A204.1 (cell line): Measurements from ENCODE around the gene MAP3K21.

ENCODE experiments used
- FAIRE-seq: peaks from 2 replicates; lab custom pipeline; 2012; peaks lifted over from hg19 to GRCh38; lab: Jason Lieb, UNC

Gene MAP3K21

DNA sequence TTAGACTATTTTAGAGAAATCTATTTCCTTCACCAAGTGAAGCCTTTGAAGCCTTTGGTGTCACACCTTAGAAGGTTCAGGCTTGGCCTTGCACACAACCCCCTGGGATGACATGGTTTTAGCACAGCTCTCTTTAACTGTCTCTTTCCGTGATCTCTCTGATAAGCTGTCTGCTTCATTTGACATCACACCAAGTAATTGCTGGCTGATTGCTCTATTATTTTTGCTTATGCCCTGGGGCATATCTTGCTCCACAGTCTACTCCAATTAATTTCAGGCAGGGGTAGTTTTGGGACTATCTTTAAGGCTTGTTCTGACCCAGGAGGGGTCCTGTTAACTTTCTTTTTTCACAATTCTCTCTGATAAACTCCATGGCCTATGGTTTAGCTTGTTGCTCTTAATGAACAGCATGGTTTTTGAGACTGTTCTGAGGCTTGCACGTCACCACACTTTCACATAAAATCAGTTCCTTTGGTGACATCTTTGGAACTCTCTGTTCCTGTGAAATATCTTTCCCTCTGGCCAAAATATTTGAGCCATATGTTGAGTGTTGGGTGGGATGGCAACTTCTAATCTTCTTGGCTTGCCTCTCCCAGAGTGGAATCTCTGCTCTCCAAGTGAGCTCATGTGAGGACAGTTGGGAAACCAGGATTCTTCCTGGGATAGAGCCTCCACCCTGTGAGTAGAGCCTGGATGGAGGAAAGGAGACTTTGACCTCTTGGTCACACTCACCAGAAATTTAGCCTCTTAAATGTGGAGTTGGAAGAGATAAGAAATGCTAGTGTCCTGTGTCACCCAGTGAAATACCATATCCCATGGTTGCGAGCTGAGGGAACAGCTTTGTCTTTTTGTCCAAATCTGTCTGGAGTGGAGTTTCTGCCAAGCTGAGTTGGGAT is 63.6 kb downstream of the MAP3K21 start:
- no peak for FAIRE-seq

DNA sequence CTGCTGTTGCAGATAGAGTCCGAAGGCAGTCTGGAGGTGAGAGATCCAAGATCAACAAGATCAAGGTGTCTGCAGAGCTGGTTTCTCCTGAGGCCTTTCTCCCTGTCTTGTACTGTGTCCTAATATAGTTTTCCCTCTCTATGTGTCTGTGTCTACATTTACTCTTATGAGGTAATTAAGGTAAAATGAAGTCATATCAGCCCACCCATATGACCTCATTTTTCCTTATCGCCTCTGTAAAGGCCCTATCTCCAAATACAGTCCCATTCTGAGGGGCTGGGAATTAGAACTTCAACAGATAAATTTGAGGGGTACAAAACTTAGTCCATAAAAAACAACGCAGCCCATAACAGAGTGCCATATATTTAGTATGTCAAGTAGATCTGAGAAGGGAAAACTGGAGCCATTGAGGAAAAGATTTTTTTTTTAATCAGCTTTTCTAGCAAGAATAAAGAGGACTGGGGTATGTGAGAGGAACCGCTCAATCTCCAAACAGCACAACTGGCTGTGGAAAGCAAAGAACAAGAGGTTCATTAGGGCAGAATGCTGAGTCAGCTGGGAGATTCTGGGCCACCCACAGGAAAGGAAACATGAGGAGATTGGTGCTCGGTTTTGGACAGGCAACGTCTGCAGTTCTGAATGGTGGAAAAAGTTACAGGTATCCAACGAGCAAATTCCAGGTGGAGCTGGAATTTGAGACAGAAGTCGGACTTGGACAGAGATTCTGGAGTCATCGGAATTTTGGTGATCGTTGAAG is 65.7 kb downstream of the MAP3K21 start:
- no peak for FAIRE-seq

DNA sequence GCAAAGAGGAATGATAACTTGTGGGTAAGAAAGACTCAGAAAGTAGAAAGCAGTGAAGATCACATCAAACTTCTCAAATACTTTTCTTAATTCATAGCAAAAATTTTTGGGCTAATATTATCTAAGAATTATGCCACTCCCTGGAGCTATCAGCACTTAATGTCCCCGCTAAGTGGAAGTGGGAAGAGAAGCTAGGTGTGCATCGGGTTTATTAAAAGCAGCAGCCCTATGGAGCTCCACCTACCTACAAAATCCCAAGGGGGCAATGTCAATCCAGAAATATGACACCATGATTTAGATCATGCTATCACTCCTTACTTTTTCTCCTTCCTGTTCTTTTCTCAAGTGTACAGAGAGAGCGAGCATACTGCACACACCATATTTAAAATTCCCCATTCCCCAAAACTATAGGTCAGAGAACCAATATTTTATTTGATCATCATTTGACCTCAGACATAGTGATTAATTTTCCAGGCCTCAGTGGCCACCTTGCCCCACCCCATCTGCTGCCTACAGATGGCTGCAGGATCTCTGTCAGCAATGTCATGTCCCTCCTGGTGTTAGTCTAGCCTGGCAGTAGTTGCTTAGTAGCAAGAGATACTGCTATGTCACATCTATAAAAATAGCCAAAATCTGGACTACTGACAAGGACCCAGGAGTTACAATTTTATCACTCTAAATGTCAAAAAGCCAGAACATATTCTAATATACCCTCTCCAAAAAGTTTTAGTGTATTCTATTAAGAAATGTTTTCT is 66.6 kb downstream of the MAP3K21 start:
- no peak for FAIRE-seq

DNA sequence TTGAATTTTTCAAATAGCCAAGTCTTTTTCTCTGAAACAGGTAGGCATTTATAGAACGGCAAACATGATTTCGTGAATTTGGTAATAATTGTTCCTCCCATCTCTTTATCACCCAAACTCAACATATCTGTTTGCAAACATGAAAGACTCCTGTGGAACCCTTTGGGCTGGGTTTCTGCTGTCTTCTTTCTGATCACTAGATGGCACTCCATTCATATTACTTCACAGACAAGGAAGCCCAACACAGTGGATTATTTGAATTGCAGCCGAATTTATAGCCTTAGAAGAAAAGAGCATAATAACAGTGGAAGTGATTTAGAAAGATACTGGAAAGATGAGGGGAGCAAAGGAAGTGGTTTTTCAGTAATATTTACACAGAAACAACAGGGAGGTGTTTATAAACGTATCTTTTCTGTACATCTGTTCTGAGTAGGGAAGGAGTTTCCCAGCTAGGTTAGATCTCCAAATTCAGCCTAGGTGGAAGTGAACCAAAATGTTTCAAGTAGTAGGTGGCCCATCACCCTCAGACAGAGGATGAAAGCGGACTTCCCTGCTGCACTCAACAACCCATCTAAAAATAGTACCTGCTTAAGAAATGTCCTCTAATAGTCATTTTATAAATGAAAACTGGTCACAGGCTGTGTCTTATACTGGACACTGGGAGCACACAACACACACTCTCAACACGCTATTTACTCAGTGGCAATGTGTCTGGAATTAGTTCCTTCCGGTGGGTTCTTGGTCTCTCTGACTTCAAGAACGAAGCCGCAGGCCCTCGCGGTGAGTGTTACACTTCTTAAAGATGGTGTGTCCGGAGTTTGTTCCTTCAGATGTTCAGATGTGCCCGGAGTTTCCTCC is 67.6 kb downstream of the MAP3K21 start:
- FAIRE-seq = peak; percentile 92

DNA sequence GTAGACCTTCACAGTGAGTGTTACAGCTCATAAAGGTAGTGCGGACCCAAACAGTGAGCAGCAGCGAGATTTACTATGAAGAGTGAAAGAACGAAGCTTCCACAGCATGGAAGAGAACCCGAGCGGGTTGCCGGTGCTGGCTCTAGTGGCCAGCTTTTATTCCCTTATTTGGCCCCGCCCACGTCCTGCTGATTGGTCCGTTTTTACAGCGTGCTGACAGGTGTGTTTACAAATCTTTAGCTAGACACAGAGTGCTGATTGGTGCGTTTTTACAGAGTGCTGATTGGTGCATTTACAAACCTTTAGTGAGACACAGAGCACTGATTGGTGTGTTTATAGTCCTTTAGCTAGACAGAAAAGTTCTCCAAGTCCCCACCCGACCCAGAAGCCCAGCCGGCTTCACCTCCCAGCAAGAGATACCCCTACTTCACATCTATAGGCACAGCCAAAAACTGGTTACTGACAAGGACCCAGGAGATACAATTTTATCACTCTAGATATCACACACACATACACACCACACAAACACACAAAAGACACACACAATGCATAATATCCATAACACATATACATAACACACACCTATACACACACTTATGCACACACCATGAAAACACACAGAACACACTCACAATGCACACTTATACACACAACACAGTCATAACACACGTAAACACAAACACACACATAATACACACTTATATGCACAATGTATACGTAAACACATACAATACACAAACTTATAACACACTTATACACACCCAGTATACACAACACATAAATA is 68.5 kb downstream of the MAP3K21 start:
- no peak for FAIRE-seq

DNA sequence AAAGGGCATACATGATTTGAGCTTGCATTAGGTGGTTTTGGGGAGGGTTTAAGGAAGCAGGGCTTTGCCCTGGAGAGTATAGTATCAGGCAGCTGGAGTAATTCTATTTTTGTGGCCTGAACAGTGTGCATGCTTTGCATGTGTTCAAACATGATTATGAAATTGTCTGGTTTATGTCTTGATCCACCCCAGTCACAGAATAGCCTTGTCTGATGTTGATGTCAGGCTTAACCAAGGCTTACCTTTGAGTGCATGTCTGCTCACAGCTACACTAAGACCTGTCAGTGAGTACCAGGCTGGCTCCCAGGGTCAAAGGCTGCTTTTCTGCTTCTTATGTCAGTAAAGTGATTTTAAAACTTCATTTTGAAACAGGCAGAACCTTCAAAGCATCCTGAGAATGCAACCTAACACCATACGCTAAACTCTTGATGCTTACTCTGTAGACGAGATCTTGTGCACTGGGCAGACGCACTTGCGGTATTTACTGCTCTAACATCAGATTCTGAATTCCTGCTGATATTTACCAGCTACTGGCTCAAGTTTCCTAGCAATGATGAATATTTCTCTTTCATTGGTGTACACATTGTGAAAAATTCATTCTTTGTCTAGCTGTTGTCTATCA is 78.9 kb downstream of the MAP3K21 start:
- FAIRE-seq = no peak

DNA sequence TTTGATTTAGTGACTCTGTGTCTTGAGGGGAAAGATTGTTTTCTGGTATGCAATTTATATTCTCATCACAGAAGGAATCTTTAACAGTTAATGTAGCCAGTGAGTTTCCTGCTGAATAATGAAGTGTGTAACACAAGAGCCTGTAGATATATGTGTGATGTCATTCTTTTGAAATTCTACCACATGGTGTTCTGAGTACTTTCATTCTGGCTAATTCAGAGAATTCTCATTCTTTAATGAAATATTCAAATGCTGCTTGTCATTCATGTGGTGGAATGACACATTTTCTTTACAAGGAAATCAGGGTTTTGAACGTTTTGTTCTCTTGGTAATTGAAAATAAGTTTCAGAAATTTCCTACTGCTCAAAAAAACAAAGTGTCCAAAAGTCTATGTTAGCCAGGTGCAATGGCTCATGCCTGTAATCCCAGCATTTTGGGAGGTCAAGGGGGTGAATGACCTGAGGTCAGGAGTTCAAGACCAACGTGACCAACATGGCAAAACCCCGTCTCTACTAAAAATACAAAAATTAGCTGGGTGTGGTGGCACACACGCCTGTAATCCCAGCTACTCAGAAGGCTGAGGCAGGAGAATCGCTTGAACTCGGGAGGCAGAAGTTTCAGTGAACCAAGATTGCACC is 79.6 kb downstream of the MAP3K21 start:
- FAIRE-seq = no peak

DNA sequence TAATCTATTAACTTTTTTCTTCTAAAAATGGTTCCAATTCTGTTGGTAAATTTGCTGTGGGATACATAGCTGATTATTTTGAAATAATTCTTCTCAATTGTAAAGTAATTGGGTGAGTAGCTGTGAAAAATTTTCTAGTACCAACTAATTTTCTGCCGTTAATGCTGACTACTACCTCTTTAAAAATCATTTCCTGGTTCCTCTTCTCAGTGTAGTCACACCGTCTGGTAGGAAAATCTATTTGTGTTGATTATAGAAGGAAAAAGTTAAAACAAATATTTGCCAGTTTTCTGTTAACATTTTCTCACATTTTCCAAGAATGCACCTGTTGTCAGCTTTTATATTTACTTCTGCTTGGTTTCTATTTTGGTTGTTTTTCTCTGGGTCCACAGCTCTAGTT is 82.0 kb downstream of the MAP3K21 start:
- FAIRE-seq = no peak

DNA sequence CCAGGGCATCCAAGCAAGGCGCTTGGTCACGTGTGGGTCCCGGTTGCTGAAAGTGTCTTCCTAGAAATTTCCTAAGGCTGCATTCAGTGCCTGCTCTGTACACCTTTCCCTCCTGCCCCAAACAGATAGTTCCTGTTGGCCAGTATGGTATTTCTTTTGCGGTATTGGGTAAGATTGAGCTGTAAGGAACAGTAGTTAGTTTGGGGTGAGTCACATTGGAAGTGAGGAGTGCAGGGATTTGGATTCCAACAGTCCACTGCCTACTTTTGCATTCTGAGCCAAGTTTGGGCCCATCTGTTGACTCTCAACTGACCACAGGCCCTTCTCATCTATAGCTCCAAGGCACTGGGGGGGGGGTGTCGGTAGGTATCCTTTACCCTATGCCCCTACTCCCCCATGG is 83.4 kb downstream of the MAP3K21 start:
- no peak for FAIRE-seq

DNA sequence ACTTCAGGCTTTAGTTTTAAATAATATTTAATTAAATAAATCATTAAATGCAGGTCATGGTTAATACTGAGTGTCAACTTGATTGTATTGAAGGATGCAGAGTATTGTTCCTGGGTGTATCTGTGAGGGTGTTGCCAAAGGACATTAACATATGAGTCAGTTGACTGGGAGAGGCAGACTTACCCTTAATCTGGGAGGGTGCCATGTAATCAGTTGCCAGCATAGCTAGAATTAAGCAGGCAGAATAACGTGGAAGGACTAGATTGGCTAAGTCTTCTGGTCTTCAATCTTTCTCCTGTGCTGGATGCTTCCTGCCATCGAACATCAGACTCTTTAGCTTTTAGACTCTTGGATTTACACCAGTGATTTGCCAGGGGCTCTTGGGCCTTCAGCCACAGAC is 85.3 kb downstream of the MAP3K21 start:
- FAIRE-seq = no peak

DNA sequence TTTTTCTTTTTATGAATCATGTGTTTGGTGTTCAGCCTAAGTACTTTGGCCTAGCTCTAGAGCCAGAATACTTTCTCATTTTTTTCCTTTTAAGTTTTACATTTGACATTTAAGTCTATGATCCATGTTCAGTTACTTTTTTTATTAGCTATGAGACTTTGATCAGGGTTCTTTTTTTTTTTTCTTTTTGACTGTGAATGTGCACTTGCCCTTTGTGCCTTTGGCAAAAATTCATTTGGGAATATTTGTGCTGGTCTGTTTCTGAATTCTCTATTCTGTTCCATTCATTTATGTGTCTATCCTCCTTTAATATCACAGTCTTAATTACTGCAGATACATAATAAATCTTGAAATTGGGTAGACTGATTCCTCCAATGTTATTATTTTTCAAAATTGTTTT is 93.8 kb downstream of the MAP3K21 start:
- FAIRE-seq = no peak

DNA sequence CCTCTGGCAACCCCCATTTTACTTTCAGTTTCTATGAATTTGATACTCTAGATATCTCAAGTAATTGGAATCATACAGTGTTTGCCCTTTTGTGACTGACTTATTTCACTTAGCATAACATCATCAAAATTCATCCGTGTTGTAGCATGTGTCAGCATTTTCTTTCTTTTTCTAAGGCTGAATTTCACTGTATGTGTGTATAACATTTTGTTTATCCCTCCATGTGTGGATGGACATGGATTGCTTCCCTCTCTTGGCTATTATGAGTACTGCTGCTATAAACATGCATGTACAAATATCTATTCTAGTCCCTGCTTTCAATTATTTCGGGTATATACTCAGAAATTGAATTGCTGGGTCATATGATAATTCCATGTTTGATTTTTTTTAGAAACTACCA is 97.3 kb downstream of the MAP3K21 start:
- FAIRE-seq = no peak

DNA sequence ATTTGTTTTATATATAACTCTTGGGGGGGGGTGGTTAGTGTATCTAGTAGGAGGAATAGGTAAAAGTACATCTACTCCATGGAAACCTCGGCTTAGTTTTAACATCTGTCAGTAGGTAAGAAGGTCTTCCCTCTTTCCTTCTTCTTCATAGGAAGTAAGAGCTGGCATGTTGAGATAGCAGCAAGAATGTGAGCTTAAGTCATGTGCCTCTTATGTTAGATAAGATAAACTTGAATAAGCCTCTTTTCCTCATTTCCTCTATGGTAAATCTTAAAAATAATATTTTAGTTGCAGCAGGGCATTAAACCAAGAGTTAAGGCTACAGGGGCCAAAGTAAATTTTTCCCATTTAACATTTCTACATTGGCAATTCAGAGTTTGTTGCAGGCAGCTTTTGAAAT is 100.4 kb downstream of the MAP3K21 start:
- FAIRE-seq = no peak

DNA sequence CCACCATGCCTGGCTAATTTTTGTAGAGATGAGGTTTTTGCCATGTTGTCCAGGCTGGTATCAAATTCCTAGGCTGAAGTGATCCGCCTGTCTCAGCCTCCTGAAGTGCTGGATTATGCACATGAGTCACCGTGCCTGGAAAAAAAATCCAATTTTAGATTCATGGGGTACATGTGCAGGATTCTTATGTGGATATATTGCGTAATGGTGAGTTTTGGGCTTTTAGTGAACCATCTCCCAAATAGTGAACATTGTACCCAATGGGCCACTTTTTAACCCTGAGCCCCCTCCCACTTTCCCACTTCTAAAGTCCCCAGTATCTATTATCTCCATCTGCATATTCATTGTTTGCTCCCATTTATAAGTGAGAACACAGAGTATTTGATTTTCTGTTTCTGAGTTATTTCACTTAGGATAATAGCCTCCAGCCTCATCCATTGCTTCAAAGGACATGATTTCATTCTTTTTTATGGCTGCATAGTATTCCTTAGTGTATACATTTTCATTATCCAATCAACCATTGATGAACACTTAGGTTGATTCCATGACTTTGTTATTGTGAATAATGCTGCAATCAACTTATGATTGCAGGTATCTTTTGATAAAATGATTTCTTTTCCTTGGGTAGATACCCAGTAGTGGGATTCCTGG is 104.4 kb downstream of the MAP3K21 start:
- FAIRE-seq = no peak

DNA sequence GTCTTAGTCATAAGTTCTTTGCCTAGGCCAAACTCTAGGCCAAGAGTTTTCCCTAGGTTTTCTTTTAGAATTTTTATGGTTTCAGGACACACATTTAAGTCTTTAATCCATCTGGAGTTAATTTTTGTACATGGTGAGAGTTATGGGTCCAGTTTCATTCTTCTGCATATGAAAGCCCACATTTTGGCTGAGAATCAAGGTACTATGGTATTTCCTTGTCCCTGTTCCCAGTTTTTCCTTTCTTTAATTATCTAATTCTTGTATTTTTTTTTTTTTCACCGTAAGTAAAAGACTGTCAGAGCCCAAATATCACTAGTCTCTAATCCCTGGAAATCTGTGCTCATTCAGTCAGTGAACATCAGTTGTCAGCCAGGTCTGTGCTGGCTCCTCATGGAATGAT is 105.4 kb downstream of the MAP3K21 start:
- no peak for FAIRE-seq

DNA sequence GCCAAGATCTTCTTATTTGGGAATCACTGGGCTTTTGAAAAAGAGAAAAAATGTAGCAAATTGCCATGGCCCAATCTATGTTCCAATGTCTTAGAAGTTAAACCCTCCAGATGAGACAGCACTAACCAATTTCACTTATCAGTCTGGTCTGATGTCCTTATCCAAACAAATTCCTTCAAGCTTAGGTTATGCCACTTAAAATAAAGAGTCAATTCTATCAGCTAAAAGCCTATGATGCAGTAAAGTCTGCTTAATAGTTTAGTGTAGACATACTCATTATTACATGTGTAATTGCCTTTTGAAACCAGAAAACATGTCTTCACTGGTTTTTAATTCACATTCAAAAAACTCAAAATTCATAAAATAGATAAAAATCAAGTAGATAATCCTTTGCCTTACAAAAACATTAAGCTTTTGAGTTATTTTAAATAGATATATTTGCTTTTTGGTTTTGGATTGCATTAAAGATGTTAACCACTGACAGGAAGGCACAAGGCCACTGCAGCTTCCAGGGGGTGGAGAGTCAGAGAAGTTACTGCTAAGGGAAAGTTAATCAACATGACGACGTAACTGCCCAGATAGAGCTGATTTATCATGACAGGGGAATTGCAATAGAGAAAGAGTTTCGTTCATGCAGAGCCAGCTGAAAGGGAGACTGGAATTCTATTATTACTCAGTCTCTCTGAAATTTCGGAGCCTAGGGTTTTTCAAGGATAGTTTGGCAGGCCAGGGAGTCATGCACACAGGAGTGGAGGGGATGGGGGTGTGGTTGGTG is 106.1 kb downstream of the MAP3K21 start:
- no peak for FAIRE-seq
